Neutrophil (primary cell): Measurements from ENCODE around the gene DGKE.

Experiments
- H3K27ac ChIP-seq: fragments of 200-600 bp; sonication (generic); 2 replicates; pipeline ENCODE4 v1.5.1; 2016; ENCODE audit warnings: mild to moderate bottlenecking, moderate library complexity
- H3K27me3 ChIP-seq: fragments of 200-600 bp; sonication (generic); 2 replicates; pipeline ENCODE4 v1.6.0; 2016; ENCODE audit warnings: mild to moderate bottlenecking
- H3K36me3 ChIP-seq: fragments of 200-600 bp; sonication (generic); 2 replicates; pipeline ENCODE4 v1.5.1; 2017
- H3K4me1 ChIP-seq, 2 experiments: fragments of 200-600 bp in 1 of 2; sonication (generic) in 1 of 2; 1 replicate in 1 of 2; 2 replicates in 1 of 2; pipeline versions ENCODE4 v1.5.1 to v1.6.1; 2013 to 2016; ENCODE audit warnings: low read depth in 1 of 2, low read length in 1 of 2, mild to moderate bottlenecking in 1 of 2, moderate library complexity in 1 of 2; ENCODE audit not compliant: control insufficient read depth in 1 of 2, insufficient read depth in 1 of 2
- H3K4me3 ChIP-seq, 2 experiments: fragments of 200-600 bp in 1 of 2; sonication (generic) in 1 of 2; 1 replicate in 1 of 2; 2 replicates in 1 of 2; pipeline ENCODE4 v1.5.1; 2013 to 2016; ENCODE audit warnings: low read depth in 1 of 2, low read length in 1 of 2, mild to moderate bottlenecking in 1 of 2, moderate library complexity in 1 of 2
- H3K9me3 ChIP-seq: fragments of 200-600 bp; sonication (generic); 2 replicates; pipeline ENCODE4 v1.5.1; 2016
- TF ChIP-seq, protein P1 (sequence below): fragments of 200-600 bp; sonication (generic); IDR thresholded peaks from 2 replicates; pipeline ENCODE4 v1.5.1; 2016; ENCODE audit warnings: antibody characterized with exemption

DGKE gene

DNA sequence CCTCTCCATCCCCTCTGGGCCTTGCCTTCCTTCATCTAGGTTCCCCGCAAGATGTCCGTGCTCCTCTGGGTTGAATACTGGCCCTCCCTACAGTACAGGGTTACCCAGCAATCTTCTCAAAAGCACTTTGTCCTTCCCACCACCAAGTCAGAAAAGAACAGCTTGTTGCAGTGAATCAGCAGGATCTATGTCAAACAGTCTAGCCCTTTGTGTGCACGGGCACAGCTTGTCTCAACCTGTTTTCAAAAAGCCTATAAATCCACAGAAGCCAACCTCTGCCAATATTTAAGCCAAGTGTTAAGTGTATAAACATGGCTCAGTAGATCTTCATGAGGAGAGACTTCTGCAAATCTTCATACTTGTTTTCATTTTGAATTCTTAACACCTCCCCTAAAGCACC lies 25.4 kb upstream of the DGKE start:
- Histone ChIP-seq H3K9me3 (no peaks in the 10 kb centered on the region), H3K27me3 (peaks cover 13% of the 10 kb centered on the region), H3K4me3 (no peak overlapping the region), H3K4me1 (no peaks in the 10 kb centered on the region), H3K27ac (no peak overlapping the region), H3K36me3 (no peaks in the 10 kb centered on the region)
- TF ChIP-seq, protein P1, sequence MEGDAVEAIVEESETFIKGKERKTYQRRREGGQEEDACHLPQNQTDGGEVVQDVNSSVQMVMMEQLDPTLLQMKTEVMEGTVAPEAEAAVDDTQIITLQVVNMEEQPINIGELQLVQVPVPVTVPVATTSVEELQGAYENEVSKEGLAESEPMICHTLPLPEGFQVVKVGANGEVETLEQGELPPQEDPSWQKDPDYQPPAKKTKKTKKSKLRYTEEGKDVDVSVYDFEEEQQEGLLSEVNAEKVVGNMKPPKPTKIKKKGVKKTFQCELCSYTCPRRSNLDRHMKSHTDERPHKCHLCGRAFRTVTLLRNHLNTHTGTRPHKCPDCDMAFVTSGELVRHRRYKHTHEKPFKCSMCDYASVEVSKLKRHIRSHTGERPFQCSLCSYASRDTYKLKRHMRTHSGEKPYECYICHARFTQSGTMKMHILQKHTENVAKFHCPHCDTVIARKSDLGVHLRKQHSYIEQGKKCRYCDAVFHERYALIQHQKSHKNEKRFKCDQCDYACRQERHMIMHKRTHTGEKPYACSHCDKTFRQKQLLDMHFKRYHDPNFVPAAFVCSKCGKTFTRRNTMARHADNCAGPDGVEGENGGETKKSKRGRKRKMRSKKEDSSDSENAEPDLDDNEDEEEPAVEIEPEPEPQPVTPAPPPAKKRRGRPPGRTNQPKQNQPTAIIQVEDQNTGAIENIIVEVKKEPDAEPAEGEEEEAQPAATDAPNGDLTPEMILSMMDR = no peak

DNA sequence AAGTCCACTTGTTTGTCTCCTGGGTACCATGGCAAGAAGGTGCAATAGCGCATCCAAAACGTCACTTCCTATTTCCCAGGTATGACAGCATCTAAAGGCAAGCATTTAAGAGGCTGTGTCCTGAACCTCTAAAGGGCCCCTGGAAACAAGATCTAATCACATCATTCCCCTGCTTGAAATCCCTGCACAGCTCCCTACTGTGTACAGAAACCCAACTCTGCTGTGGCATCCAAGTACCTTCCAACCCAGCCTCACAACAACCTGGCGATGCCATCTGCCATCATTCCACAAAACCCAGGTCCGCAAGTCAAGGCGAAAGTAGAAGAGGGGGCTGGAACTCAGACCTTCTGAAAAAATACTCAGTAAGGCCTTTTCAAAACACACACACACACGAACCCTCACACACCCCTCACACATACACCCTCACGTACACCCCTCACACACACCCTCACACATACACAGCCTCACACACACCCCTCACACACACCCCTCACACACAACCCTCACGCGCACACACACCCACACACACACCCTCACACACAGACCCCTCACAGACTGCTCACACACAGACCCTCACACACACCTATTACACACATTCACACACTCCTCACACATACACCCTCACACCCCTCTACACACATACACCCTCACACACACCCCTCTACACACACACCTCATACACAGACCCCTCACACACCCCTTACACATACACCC lies 24.7 kb upstream of the DGKE start:
- Histone ChIP-seq H3K27ac (no peak overlapping the region), H3K36me3 (no peaks in the 10 kb centered on the region), H3K27me3 (peaks cover 17% of the 10 kb centered on the region), H3K4me3 (no peak overlapping the region), H3K4me1 (no peaks in the 10 kb centered on the region), H3K9me3 (no peaks in the 10 kb centered on the region)
- TF ChIP-seq, protein P1 = no peak

DNA sequence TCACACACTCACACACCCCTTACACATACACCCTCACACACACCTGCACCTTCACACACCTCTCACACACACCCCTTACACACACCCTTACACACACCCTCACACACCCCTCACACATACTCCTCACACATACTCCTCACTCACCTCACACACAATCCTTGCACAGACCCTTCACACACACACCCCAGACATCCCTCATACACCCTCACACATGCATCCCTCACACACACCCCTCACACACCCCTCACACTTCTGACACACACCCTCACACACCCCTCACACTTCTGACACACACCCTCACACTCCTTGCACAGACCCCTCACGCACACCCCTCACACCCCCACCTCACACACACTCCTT lies 24.2 kb upstream of the DGKE start:
- H3K4me3 ChIP-seq = no peak overlapping the region
- no peaks in the 10 kb centered on the region for H3K36me3 ChIP-seq
- H3K9me3 ChIP-seq = no peaks in the 10 kb centered on the region
- H3K4me1 ChIP-seq = no peaks in the 10 kb centered on the region
- H3K27me3 ChIP-seq = peaks cover 21% of the 10 kb centered on the region
- TF ChIP-seq, protein P1 = no peak
- no peak overlapping the region for H3K27ac ChIP-seq

DNA sequence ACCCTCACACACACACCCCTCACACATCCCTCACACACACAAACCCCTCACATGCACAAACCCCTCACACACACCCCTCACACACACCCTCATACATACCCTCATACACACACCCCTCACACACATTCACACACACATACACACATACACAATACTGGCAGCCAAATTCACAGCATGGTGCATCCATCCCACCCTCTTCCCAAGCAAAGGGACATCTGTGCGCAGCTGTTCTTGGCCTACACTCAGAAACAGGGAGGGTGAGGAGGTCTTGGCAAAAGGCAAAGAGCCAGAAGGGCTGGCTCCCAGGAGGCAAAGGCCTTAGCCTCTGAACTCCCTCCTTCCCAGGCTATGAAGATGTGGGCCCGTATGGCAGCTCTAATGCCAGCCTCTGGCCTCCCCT lies 23.6 kb upstream of the DGKE start:
- TF ChIP-seq, protein P1 = no peak
- no peaks in the 10 kb centered on the region for H3K9me3 ChIP-seq
- H3K36me3 ChIP-seq = no peaks in the 10 kb centered on the region
- H3K4me3 ChIP-seq = no peak overlapping the region
- H3K27ac ChIP-seq = no peak overlapping the region
- no peaks in the 10 kb centered on the region for H3K4me1 ChIP-seq
- H3K27me3 ChIP-seq = peaks cover 23% of the 10 kb centered on the region

DNA sequence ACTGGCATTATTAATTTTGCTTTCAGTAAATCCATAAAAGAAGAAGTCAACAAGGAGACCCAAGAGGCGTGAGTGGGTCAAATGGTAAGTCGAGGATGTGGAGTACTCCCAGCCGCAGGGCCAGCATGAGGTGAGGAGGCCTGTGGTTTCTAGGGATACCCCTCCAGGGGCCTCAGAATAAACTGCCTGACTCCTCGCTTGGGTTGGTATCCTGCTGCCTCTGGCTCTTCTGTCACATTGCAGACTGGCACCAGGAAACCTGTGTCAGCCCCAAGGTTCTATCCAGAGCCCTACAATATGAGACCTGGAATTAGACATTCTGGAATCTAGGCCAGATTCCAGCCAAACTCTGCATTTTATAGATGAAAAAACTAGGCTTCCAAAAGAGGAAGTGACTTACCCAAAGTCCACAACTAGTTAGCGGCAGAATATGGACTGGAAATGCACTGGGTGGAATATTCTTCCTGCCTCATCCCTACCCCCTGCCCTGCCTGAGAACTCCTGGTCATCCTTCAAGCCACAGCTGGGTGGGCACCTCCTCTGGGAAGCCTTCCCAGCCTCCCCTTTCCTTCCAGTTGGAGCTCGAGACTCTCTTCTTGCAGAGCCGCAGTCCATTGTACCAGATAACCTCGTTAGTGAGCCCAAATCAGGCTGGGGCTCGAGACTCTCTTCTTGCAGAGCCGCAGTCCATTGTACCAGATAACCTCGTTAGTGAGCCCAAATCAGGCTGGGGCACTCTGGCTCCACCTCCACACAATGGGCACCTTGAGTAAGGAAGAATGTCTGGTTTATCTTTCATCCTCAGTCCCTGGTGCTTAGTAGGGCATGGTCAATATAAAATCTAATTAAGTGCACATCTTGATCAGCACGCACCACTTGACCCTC lies 22.8 kb upstream of the DGKE start:
- Histone ChIP-seq H3K36me3 (no peaks in the 10 kb centered on the region), H3K4me1 (no peaks in the 10 kb centered on the region), H3K4me3 (no peak overlapping the region), H3K27me3 (peaks cover 27% of the 10 kb centered on the region), H3K27ac (no peak overlapping the region), H3K9me3 (no peaks in the 10 kb centered on the region)
- TF ChIP-seq, protein P1 = no peak
